Endothelial cell of umbilical vein (primary cell): Measurements from ENCODE around the gene ARGFX. TPM values are rescaled to one million over a fixed set of nuclear protein-coding genes. Genes with fewer than 3 reads are reported as not detected.

Experiments used
- BruUV-seq: library from RNA; stranded (reverse); fragments of 400-500 nt; replicated peaks from 2 replicates; lab custom pipeline; 2021; lab: Mats Ljungman, UMichigan
- CTCF ChIA-PET: fragments of 300-600, 350-600 bp; sonication (Branson Sonifier 250); formaldehyde crosslinking; loops from one replicate; lab custom pipeline; 2021; ENCODE audit warnings: antibody characterized with exemption, inconsistent platforms; lab: Charles Lee
- POLR2A ChIA-PET: fragments of 300-600, 350-600 bp; sonication (Branson Sonifier 250); formaldehyde crosslinking; loops from one replicate; lab custom pipeline; 2021; ENCODE audit warnings: antibody characterized with exemption, inconsistent platforms; lab: Charles Lee
- DNase-seq: peaks from one replicate; pipeline ENCODE4 v3.0.0-alpha.2; 2011; ENCODE audit warnings: low read depth, low spot score
- FAIRE-seq: peaks from 2 replicates; lab custom pipeline; 2011; peaks lifted over from hg19 to GRCh38; lab: Jason Lieb, UNC
- H2AFZ ChIP-seq: 2 replicates; pipeline ENCODE4 v1.6.0; 2012; ENCODE audit warnings: low read depth, low read length, control low read depth, inconsistent platforms
- H3K27ac ChIP-seq: 2 replicates; pipeline ENCODE4 v1.5.1; 2011; ENCODE audit warnings: low read depth, mild to moderate bottlenecking, control low read depth, low read length, moderate library complexity; ENCODE audit not compliant: insufficient read depth
- H3K27me3 ChIP-seq, 2 experiments: 2 replicates each; pipeline versions ENCODE4 v1.6.0 to v1.6.1; 2011; ENCODE audit warnings: low read length in 2 of 2, mixed read lengths in 1 of 2; ENCODE audit not compliant: control insufficient read depth in 2 of 2, insufficient read depth in 2 of 2
- H3K36me3 ChIP-seq, 2 experiments: 2 replicates in 1 of 2; 3 replicates in 1 of 2; pipeline ENCODE4 v1.5.1; 2011; ENCODE audit warnings: low read length in 2 of 2, mild to moderate bottlenecking in 1 of 2, moderate library complexity in 1 of 2; ENCODE audit not compliant: control insufficient read depth in 2 of 2, insufficient read depth in 2 of 2; ENCODE audit errors: extremely low read depth in 1 of 2
- H3K4me1 ChIP-seq: 3 replicates; pipeline ENCODE4 v1.5.1; 2011; ENCODE audit warnings: mild to moderate bottlenecking, low read length; ENCODE audit not compliant: control insufficient read depth, insufficient read depth; ENCODE audit errors: extremely low read depth
- H3K4me2 ChIP-seq: 2 replicates; pipeline ENCODE4 v1.6.1; 2011; ENCODE audit warnings: low read length, control low read depth, mixed read lengths; ENCODE audit not compliant: insufficient read depth
- H3K4me3 ChIP-seq, 3 experiments: fragments of 200-600 bp in 1 of 3; sonication (generic), shearing (Covaris generic) in 1 of 3; replicated peaks in 1 of 3; 2 replicates each; pipeline ENCODE4 v1.5.1; 2011 to 2016; ENCODE audit warnings: control low read depth in 3 of 3, low read length in 3 of 3, mild to moderate bottlenecking in 2 of 3, inconsistent platforms in 1 of 3, low read depth in 1 of 3, moderate library complexity in 1 of 3; ENCODE audit not compliant: insufficient read depth in 1 of 3
- H3K79me2 ChIP-seq: 2 replicates; pipeline ENCODE4 v1.6.0; 2012; ENCODE audit warnings: low read length, inconsistent platforms; ENCODE audit not compliant: control insufficient read depth, insufficient read depth
- H3K9ac ChIP-seq: replicated peaks from 2 replicates; pipeline ENCODE3; 2011; ENCODE audit warnings: low read length, control low read depth; ENCODE audit not compliant: insufficient read depth; ENCODE audit errors: extremely low read depth
- H3K9me1 ChIP-seq: replicated peaks from 3 replicates; pipeline ENCODE4 v1.6.0; 2011; ENCODE audit warnings: mild to moderate bottlenecking, low read length; ENCODE audit not compliant: control insufficient read depth, insufficient read depth; ENCODE audit errors: extremely low read depth
- H3K9me3 ChIP-seq: replicated peaks from 2 replicates; pipeline ENCODE4 v1.5.1; 2012; ENCODE audit warnings: low read length, inconsistent platforms; ENCODE audit not compliant: control insufficient read depth, insufficient read depth
- H4K20me1 ChIP-seq: replicated peaks from 2 replicates; pipeline ENCODE3; 2011; ENCODE audit warnings: mild to moderate bottlenecking, low read length; ENCODE audit not compliant: control insufficient read depth, insufficient read depth; ENCODE audit errors: extremely low read depth
- CTCF ChIP-seq, 2 donors: IDR thresholded peaks; 1 replicate in 1 of 2; 2 replicates in 1 of 2; pipeline ENCODE4 v1.5.1; 2011; ENCODE audit warnings: low read length in 2 of 2, mild to moderate bottlenecking in 2 of 2, moderate library complexity in 2 of 2, control low read depth in 1 of 2, inconsistent platforms in 1 of 2, low read depth in 1 of 2; ENCODE audit not compliant: insufficient read depth in 1 of 2; ENCODE audit errors: extremely low read depth in 1 of 2
- EZH2 ChIP-seq: IDR thresholded peaks from 2 replicates; pipeline ENCODE4 v1.6.1; 2012; ENCODE audit warnings: borderline replicate concordance, low read depth, mild to moderate bottlenecking, moderate library complexity, low read length, inconsistent platforms; ENCODE audit not compliant: severe bottlenecking
- FOS ChIP-seq: IDR thresholded peaks from 2 replicates; pipeline ENCODE4 v1.6.1; 2011; ENCODE audit warnings: mild to moderate bottlenecking, low read length, moderate library complexity, borderline replicate concordance; ENCODE audit not compliant: insufficient read depth
- GATA2 ChIP-seq: IDR thresholded peaks from 2 replicates; pipeline ENCODE4 v1.7.0; 2011; ENCODE audit warnings: low read depth, mild to moderate bottlenecking, moderate library complexity, mixed read lengths, low read length; ENCODE audit not compliant: insufficient read length, insufficient read depth
- JUN ChIP-seq: IDR thresholded peaks from 2 replicates; pipeline ENCODE4 v1.6.1; 2011; ENCODE audit warnings: borderline replicate concordance, low read depth; ENCODE audit not compliant: insufficient read length, insufficient read depth
- MAX ChIP-seq: IDR thresholded peaks from 2 replicates; pipeline ENCODE4 v1.6.1; 2011; ENCODE audit not compliant: insufficient read depth, insufficient read length
- MYC ChIP-seq: IDR thresholded peaks from one replicate; pipeline ENCODE4 v1.6.1; 2011; ENCODE audit warnings: mild to moderate bottlenecking, low read depth, low read length
- POLR2A ChIP-seq: IDR thresholded peaks from 2 replicates; pipeline ENCODE4 v1.6.1; 2012; ENCODE audit warnings: low read depth, mild to moderate bottlenecking, control low read depth, low read length
- POLR2AphosphoS5 ChIP-seq: IDR thresholded peaks from 2 replicates; pipeline ENCODE4 v1.6.1; 2012; ENCODE audit warnings: low read depth, mild to moderate bottlenecking, control low read depth, low read length, moderate library complexity; ENCODE audit not compliant: insufficient read depth
- dilution Hi-C: fragments of 300-500 bp; cut with MboI; formaldehyde crosslinking; loops from one replicate; pipeline ENCODE4 v1.15.0; 2019; ENCODE audit warnings: low sequenced_read_pairs; ENCODE audit not compliant: extremely low pct_ligation_motif_present
- intact Hi-C: fragments of 100-400 bp; cut with micrococcal nuclease; formaldehyde crosslinking; loops from one replicate; pipeline ENCODE4 v1.10.0; 2022
- polyA plus RNA-seq, 4 experiments: library from polyadenylated mRNA; depleted of rRNA in 3 of 4; stranded (reverse) in 3 of 4; unstranded in 1 of 4; fragments of >200 nt; gene quantifications; 2 replicates each; pipeline versions ENCODE4 v1.2.1 to v1.2.3, GENCODE V29; 2011 to 2012; ENCODE audit warnings: missing spikeins in 1 of 4
- total RNA-seq: library from RNA; stranded (reverse); gene quantifications from 2 replicates; pipeline ENCODE4 v1.2.3, GENCODE V29; 2021

The ARGFX gene
- total and polyA plus RNA-seq, 2 donors (not counting 3 experiments of a cell fraction or from before 2014, with no cell fraction given): not detected

- POLR2A ChIA-PET: no interaction called here
- H3K4me3 ChIP-seq: no peak overlapping the region
- H2AFZ ChIP-seq: no peak overlapping the region
These were observed 47.2 kb upstream of the ARGFX start for GRCh38 chr3:121520510-121520909.

More at GRCh38 chr3:121520510-121520909, 47.2 kb upstream of the ARGFX start:
- H3K79me2 ChIP-seq: peaks cover under 1% of the 10 kb centered on the region
- DNase-seq (no peak), FAIRE-seq (no peak)
- H3K27me3 ChIP-seq: no peaks in the 10 kb centered on the region
- no peak overlapping the region for H3K9ac ChIP-seq
- no peaks in the 10 kb centered on the region for H3K9me3 ChIP-seq
- BruUV-seq: no TSS peak
- intact Hi-C loops: no loop called here
- H3K4me1 ChIP-seq: no peaks in the 10 kb centered on the region
- no peaks in the 10 kb centered on the region for H3K36me3 ChIP-seq
- H4K20me1 ChIP-seq: no peaks in the 10 kb centered on the region
- dilution Hi-C loops: no loop called here
- no peaks in the 10 kb centered on the region for H3K9me1 ChIP-seq
- CTCF ChIA-PET: no interaction called here
- TF ChIP-seq CTCF (IDR thresholded peaks at IDR 0.05; ENCODE audit: extremely low read depth in 1 of 2, insufficient read depth in 1 of 2, low read depth in 1 of 2, low read length in 2 of 2) (no peak), FOS (no peak), EZH2 (no peak), GATA2 (no peak), MYC (no peak), POLR2AphosphoS5 (no peak), POLR2A (no peak), MAX (no peak), JUN (no peak)
- no peak overlapping the region for H3K27ac ChIP-seq
- H3K4me2 ChIP-seq: no peak overlapping the region
